GM18498 (cell line): ENCODE data around the gene DPF3.

ENCODE experiments used
- ATAC-seq: cut with Tn5 transposase; IDR thresholded peaks from one replicate; pipeline ENCODE4 v1.9.1; 2021; ENCODE audit warnings: mild to moderate bottlenecking, moderate library complexity; ENCODE audit not compliant: unreplicated experiment

The DPF3 gene

GRCh38 chr14:72576258-72576657, 317.6 kb downstream of the DPF3 start:
- no peak for ATAC-seq

GRCh38 chr14:72574715-72575114, 319.2 kb downstream of the DPF3 start:
- ATAC-seq, result no peak

GRCh38 chr14:72573725-72574417, 320.0 kb downstream of the DPF3 start:
- no peak for ATAC-seq
